Ascending aorta (tissue), 2 donors: ENCODE measurements around the gene ELAVL2. TPM values are rescaled to one million over a fixed set of nuclear protein-coding genes. Genes with fewer than 3 reads are reported as not detected.

Experiments
- DNase-seq, 2 donors: peaks; one replicate each; pipeline ENCODE4 v3.0.0-alpha.2; 2019; ENCODE audit warnings: low spot score in 2 of 2
- H3K27ac ChIP-seq, 2 donors: fragments of 200-600 bp; sonication (generic); one replicate each; pipeline ENCODE4 v1.5.1; 2016 to 2017; ENCODE audit warnings: mild to moderate bottlenecking in 1 of 2
- H3K27me3 ChIP-seq: fragments of 200-600 bp; sonication (generic); one replicate; pipeline ENCODE4 v1.5.1; 2017
- H3K36me3 ChIP-seq, 2 donors: fragments of 200-600 bp; sonication (generic); one replicate each; pipeline ENCODE4 v1.5.1; 2016
- H3K4me1 ChIP-seq, 2 donors: fragments of 200-600 bp; sonication (generic); one replicate each; pipeline ENCODE4 v1.5.1; 2016 to 2017; ENCODE audit warnings: mild to moderate bottlenecking in 1 of 2
- H3K4me3 ChIP-seq, 2 donors: fragments of 200-600 bp; sonication (generic); one replicate each; pipeline ENCODE4 v1.5.1; 2016 to 2017; ENCODE audit warnings: mild to moderate bottlenecking in 1 of 2
- H3K9me3 ChIP-seq, 2 donors: fragments of 200-600 bp; sonication (generic); one replicate each; pipeline ENCODE4 v1.5.1; 2016
- intact Hi-C: fragments of 100-400 bp; cut with DNase I; formaldehyde crosslinking; loops from one replicate; pipeline ENCODE4 v1.15.1; 2023
- total RNA-seq: library from RNA; depleted of rRNA; stranded (reverse); fragments of >200 nt; gene quantifications from one replicate; pipeline ENCODE4 v1.1.0, GENCODE V29; 2016
- TF ChIP-seq, protein P1 (sequence below), 3 experiments: fragments of 200-600 bp in 2 of 3; fragments of 450-650 bp in 1 of 3; sonication (generic) in 2 of 3; IDR thresholded peaks; one replicate each; pipeline ENCODE4 v1.5.1; 2016 to 2019; ENCODE audit warnings: antibody characterized with exemption in 3 of 3, mild to moderate bottlenecking in 1 of 3, moderate library complexity in 1 of 3

ELAVL2 gene
- total RNA-seq, result not detected

DNA sequence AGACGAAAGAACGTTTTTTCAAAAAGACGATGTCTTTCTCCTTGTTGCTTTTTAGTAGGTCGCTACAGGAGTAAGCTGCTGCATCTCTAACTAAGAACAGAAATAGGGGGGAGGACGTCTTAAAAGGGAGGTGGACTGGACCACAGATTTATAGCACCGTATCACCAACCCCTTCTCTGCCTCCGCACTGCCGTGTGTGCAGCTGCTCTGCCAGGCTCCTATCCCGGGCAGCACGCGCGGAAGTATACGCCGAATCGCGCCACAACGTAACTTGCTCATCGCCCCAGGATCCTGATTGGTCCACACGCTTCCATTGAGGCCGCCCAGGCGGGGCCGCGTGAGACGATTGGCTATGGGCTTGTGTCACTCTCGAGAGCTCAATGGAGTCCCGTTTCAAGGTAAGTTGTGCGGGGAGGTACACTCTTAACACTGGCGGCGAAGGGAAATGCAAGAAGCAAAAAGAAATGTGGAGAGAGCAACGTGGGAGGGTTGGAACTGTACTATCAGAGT is at the start of gene ELAVL2:
Gene ELAVL2 (minus strand): TSS at position 121 of the 510 bp plus-strand sequence. CDS start 64,006 bp downstream, outside the sequence.
- Histone ChIP-seq H3K4me3 (peak within 1 kb of the TSS; percentile 32 to 50), H3K27ac (no peak within 1 kb of the TSS), H3K4me1 (no peaks in the 10 kb centered on the region), H3K27me3 (peaks cover 10% of the 10 kb centered on the region), H3K36me3 (no peaks in the 10 kb centered on the region), H3K9me3 (no peaks in the 10 kb centered on the region)
- intact Hi-C loops, result no loop called here
- TF ChIP-seq, protein P1, sequence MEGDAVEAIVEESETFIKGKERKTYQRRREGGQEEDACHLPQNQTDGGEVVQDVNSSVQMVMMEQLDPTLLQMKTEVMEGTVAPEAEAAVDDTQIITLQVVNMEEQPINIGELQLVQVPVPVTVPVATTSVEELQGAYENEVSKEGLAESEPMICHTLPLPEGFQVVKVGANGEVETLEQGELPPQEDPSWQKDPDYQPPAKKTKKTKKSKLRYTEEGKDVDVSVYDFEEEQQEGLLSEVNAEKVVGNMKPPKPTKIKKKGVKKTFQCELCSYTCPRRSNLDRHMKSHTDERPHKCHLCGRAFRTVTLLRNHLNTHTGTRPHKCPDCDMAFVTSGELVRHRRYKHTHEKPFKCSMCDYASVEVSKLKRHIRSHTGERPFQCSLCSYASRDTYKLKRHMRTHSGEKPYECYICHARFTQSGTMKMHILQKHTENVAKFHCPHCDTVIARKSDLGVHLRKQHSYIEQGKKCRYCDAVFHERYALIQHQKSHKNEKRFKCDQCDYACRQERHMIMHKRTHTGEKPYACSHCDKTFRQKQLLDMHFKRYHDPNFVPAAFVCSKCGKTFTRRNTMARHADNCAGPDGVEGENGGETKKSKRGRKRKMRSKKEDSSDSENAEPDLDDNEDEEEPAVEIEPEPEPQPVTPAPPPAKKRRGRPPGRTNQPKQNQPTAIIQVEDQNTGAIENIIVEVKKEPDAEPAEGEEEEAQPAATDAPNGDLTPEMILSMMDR (IDR thresholded peaks at IDR 0.05), result no peak
- peak in 1 of 2 donors; percentile 78 for DNase-seq

DNA sequence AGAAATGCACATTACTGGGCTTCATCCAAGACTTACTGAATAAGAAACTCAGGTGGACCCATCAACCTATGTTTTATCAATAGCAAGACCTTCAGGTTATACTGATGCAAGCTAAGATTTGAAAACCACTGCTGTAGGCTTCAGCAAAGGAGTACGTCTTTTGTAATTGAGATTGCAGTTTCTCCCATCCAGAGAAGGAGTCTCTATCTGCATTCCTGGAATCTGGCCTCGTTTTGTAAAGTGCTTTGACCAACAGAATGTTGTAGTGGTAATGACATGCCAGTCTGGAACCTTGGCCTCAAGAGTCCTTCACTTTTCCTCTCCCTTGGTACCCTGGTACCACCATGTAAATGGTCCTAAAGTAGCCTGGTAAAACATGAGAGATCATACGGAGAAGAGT is 32.2 kb upstream of the ELAVL2 start:
- TF ChIP-seq, protein P1 (IDR thresholded peaks at IDR 0.05), result no peak

DNA sequence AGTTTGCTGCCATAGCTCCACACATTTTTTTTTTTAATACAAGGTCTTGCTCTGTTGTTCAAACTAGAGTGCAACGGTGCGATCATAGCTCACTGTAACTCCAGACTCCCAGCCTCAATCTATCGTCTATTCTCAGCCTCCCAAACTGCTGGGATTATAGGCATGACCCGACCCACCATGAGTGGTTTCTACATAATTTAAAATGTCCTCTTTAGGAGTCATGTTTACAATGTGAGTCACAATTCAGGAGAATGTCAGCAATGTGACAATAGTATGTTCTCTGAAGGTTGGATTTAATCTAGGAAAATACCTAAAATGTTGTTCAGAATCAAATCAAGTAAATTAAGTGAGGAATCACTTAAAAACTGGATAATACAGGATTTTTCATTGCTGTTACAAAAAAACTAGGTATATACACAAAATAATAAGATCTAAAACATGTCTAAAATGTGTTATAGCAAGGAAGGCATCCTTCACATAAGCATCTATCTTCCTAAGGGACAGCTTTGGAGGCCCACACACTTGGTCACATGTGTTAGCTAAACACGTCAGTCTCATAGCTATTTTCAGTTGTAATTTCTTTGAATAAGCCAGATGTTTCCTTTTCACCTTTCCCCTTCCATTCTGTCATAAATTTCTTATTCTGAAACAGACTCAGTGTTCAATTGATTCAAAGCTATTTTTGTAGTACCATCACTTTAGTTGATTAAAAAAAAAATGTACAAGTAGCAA is 30.0 kb upstream of the ELAVL2 start:
- no peaks in the 10 kb centered on the region for H3K4me1 ChIP-seq
- no peak overlapping the region for H3K27ac ChIP-seq
- no peaks in the 10 kb centered on the region for H3K36me3 ChIP-seq
- DNase-seq, result no peak
- intact Hi-C loops, result no loop called here
- H3K9me3 ChIP-seq, result no peaks in the 10 kb centered on the region
- H3K27me3 ChIP-seq, result no peaks in the 10 kb centered on the region
- TF ChIP-seq, protein P1 (IDR thresholded peaks at IDR 0.05), result no peak
- no peak overlapping the region for H3K4me3 ChIP-seq

More for the DNA sequence above, 32.2 kb upstream of the ELAVL2 start:
- no peaks in the 10 kb centered on the region for H3K4me1 ChIP-seq
- H3K4me3 ChIP-seq, result no peak overlapping the region
- no peak overlapping the region for H3K27ac ChIP-seq
- H3K36me3 ChIP-seq, result no peaks in the 10 kb centered on the region
- no peak for DNase-seq
- intact Hi-C loops, result no loop called here
- no peaks in the 10 kb centered on the region for H3K27me3 ChIP-seq
- no peaks in the 10 kb centered on the region for H3K9me3 ChIP-seq

DNA sequence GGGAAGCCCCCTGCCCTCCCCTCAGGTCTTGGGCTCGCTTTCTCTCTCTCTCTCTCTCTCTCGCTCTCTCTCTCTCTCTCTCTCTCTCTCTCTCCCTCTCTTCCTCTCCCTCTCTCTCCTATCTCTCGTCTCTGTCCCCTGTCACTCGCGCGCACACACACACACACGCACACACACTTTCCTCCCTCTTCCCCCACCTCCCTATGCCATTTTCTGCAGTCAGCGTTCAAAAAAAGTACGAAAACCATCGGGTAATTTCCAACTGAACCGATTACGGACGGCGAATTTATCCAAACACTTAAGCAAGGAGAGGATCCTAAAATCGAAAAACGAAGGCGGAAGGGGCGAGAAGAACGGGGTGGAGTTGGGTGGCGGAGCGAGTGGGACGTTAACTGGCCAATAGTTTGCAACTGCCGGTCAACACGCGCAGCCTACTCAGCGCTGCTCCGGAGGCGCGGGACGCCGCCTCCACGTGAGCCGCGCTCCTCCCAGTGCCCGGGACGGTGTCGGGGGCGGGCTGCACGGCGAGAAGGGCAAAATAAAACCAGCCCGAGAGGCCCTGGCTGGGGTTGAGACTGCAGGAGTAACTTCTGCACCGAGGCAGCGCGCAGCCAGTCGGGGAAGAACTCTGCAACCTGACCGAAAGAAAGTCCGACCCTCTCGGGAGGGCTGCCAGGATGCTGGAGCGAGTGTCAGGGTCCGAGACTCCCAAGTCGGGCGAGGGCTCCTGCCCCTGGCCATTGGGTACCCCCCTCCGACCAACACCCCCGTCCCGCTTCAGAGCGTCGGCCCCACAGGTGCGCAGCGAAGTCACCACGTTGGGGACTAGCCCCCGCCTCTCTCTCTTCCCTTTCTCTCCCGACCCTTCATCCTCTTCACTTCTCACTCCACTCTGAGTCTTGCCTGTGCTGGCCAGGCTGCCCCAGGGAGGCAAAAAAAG is 24.9 kb upstream of the ELAVL2 start:
- Histone ChIP-seq H3K27ac (no peak overlapping the region), H3K9me3 (no peaks in the 10 kb centered on the region), H3K36me3 (no peaks in the 10 kb centered on the region), H3K4me1 (no peaks in the 10 kb centered on the region), H3K4me3 (peak overlapping the region; percentile 44 to 59), H3K27me3 (no peaks in the 10 kb centered on the region)
- TF ChIP-seq, protein P1 (IDR thresholded peaks at IDR 0.05), result no peak
- intact Hi-C loops, result no loop called here
- DNase-seq, result no peak

DNA sequence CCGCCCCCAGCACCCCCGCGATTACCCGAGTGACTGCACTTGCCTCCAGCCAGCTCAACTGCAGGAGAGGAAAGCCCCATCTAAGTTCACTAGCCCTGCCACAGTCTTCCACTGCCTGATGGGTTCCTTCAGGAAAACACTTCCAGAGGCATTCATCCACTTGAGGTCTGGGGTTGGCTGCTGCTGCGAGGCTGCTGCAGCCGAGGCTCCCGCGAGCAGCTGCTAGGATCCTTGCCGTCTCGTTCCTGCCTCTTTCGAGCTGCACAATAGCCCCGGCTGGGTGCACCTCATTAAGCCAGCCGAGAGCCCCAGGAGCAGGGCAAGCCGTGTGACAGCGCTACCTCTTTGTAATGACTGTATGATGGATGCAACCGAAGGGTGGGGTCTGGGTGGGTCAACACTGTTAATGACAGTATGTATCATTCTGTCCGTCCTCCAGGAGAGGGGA is 24.2 kb upstream of the ELAVL2 start:
- H3K4me3 ChIP-seq, result peak overlapping the region; percentile 44 to 59
- H3K27me3 ChIP-seq, result no peaks in the 10 kb centered on the region
- TF ChIP-seq, protein P1 (IDR thresholded peaks at IDR 0.05), result no peak

More for the DNA sequence above, 24.2 kb upstream of the ELAVL2 start:
- DNase-seq, result no peak
- H3K9me3 ChIP-seq, result no peaks in the 10 kb centered on the region
- H3K36me3 ChIP-seq, result no peaks in the 10 kb centered on the region
- H3K27ac ChIP-seq, result no peak overlapping the region
- H3K4me1 ChIP-seq, result no peaks in the 10 kb centered on the region
- intact Hi-C loops, result no loop called here
